ENCODE data around the gene RPS6KB1. TPM values are rescaled to one million over a fixed set of nuclear protein-coding genes. Genes with fewer than 3 reads are reported as not detected.
A peak's percentile ranks its signal among the peaks of the same experiment; 100 is the strongest.
"Not testable (repeated sequence)": the region's sequence is repeated elsewhere in the genome, so short reads cannot be mapped to it uniquely, and the experiment has no call there.

RPS6KB1 gene
- total and polyA plus RNA-seq, 2 donors (not counting 1 experiment from before 2014, with no cell fraction given), result 15.6 to 69.7 TPM

- Histone ChIP-seq H3K27ac (ENCODE audit: low read length in 2 of 2) (no peak overlapping the region), H3K4me1 (ENCODE audit: control insufficient read depth in 2 of 2, insufficient read depth in 2 of 2, low read length in 2 of 2) (no peaks in the 10 kb centered on the region), H3K27me3 (replicated peaks in 1 of 4; ENCODE audit: control extremely low read depth in 1 of 4, control insufficient read depth in 3 of 4, insufficient read depth in 4 of 4, low read length in 3 of 4) (no peaks in the 10 kb centered on the region), H3K4me2 (replicated peaks; ENCODE audit: low read depth, low read length, poor library complexity, severe bottlenecking) (no peak overlapping the region), H3K79me2 (ENCODE audit: control insufficient read depth, insufficient read depth, low read length) (no peaks in the 10 kb centered on the region), H3K9ac (ENCODE audit: low read length) (no peak overlapping the region), H3K9me3 (ENCODE audit: control extremely low read depth in 1 of 3, control insufficient read depth in 2 of 3, insufficient read depth in 1 of 3, low read length in 2 of 3) (no peaks in the 10 kb centered on the region), H4K20me1 (ENCODE audit: control insufficient read depth, insufficient read depth, low read length, poor library complexity, severe bottlenecking) (no peaks in the 10 kb centered on the region), H2AFZ (ENCODE audit: insufficient read depth, low read depth, low read length, poor library complexity, severe bottlenecking) (no peak overlapping the region), H3K36me3 (replicated peaks in 1 of 2; ENCODE audit: control extremely low read depth in 1 of 2, control insufficient read depth in 1 of 2, extremely low read depth in 1 of 2, insufficient read depth in 2 of 2, low read length in 1 of 2) (peaks cover 2 to 27% of the 10 kb centered on the region in 2 experiments), H3K4me3 (ENCODE audit: control extremely low read depth in 1 of 5, extremely low read depth in 1 of 5, insufficient read depth in 1 of 5, low read depth in 2 of 5, low read length in 4 of 5) (no peak overlapping the region)
- Mint-ChIP-seq H3K4me3 (no peak overlapping the region), H3K27me3 (no peaks in the 10 kb centered on the region), H3K27ac (no peak overlapping the region), H3K9me3 (ENCODE audit: insufficient read depth) (no peaks in the 10 kb centered on the region), H3K4me1 (peaks cover 8% of the 10 kb centered on the region)
- TF ChIP-seq CTCF (IDR thresholded peaks at IDR 0.05) (no peak), EZH2 (IDR thresholded peaks at IDR 0.05; ENCODE audit: borderline replicate concordance, insufficient read depth, low read depth, low read length, poor library complexity, severe bottlenecking) (no peak)
- no CpG with 5 or more reads among the region's 3 CpGs for WGBS (ENCODE audit: insufficient coverage)
- intact Hi-C loops (cut with micrococcal nuclease), result no loop called here
- ChIA-PET POLR2A (no interaction called here), CTCF (interaction anchor here (1.1 kb wide), 1 partner anchor 31 kb away, joined by 3 read pairs; no protein-coding TSS in a partner anchor)
- ATAC-seq (ENCODE audit: low read depth) (no peak), DNase-seq (no peak)
Measured at GRCh38 chr17:59950049-59950448, 57.1 kb downstream of the RPS6KB1 start.

- Histone ChIP-seq H3K79me2 (ENCODE audit: control insufficient read depth, insufficient read depth, low read length) (peaks cover 2% of the 10 kb centered on the region), H3K36me3 (replicated peaks in 1 of 2; ENCODE audit: control extremely low read depth in 1 of 2, control insufficient read depth in 1 of 2, extremely low read depth in 1 of 2, insufficient read depth in 2 of 2, low read length in 1 of 2) (peaks cover 5 to 26% of the 10 kb centered on the region in 2 experiments), H4K20me1 (ENCODE audit: control insufficient read depth, insufficient read depth, low read length, poor library complexity, severe bottlenecking) (no peaks in the 10 kb centered on the region), H3K27me3 (replicated peaks in 1 of 4; ENCODE audit: control extremely low read depth in 1 of 4, control insufficient read depth in 3 of 4, insufficient read depth in 4 of 4, low read length in 3 of 4) (no peaks in the 10 kb centered on the region), H3K4me1 (ENCODE audit: control insufficient read depth in 2 of 2, insufficient read depth in 2 of 2, low read length in 2 of 2) (no peaks in the 10 kb centered on the region), H3K4me3 (ENCODE audit: control extremely low read depth in 1 of 5, extremely low read depth in 1 of 5, insufficient read depth in 1 of 5, low read depth in 2 of 5, low read length in 4 of 5) (no peak overlapping the region), H3K4me2 (replicated peaks; ENCODE audit: low read depth, low read length, poor library complexity, severe bottlenecking) (no peak overlapping the region), H2AFZ (ENCODE audit: insufficient read depth, low read depth, low read length, poor library complexity, severe bottlenecking) (no peak overlapping the region), H3K27ac (ENCODE audit: low read length in 2 of 2) (no peak overlapping the region), H3K9ac (ENCODE audit: low read length) (no peak overlapping the region), H3K9me3 (ENCODE audit: control extremely low read depth in 1 of 3, control insufficient read depth in 2 of 3, insufficient read depth in 1 of 3, low read length in 2 of 3) (no peaks in the 10 kb centered on the region)
- Mint-ChIP-seq H3K4me3 (no peak overlapping the region), H3K27ac (peak overlapping the region; percentile 15), H3K9me3 (ENCODE audit: insufficient read depth) (no peaks in the 10 kb centered on the region), H3K27me3 (no peaks in the 10 kb centered on the region), H3K4me1 (peaks cover 5% of the 10 kb centered on the region)
- TF ChIP-seq CTCF (IDR thresholded peaks at IDR 0.05), result no peak
- TF ChIP-seq EZH2 (IDR thresholded peaks at IDR 0.05; ENCODE audit: borderline replicate concordance, insufficient read depth, low read depth, low read length, poor library complexity, severe bottlenecking), result no peak
- ChIA-PET POLR2A (no interaction called here), CTCF (no interaction called here)
- intact Hi-C loops (cut with micrococcal nuclease), result no loop called here
- DNase-seq (no peak), ATAC-seq (ENCODE audit: low read depth) (no peak)
- WGBS (ENCODE audit: insufficient coverage), result no CpG with 5 or more reads among the region's 3 CpGs
Measured at GRCh38 chr17:59954856-59955255, 61.9 kb downstream of the RPS6KB1 start.

- H3K27me3 Mint-ChIP-seq; H3K27ac ChIP-seq (ENCODE audit: low read length in 2 of 2); H3K27ac Mint-ChIP-seq; ATAC-seq (ENCODE audit: low read depth); H3K27me3 ChIP-seq (replicated peaks in 1 of 4; ENCODE audit: control extremely low read depth in 1 of 4, control insufficient read depth in 3 of 4, insufficient read depth in 4 of 4, low read length in 3 of 4); DNase-seq; H3K4me2 ChIP-seq (replicated peaks; ENCODE audit: low read depth, low read length, poor library complexity, severe bottlenecking); H2AFZ ChIP-seq (ENCODE audit: insufficient read depth, low read depth, low read length, poor library complexity, severe bottlenecking); H4K20me1 ChIP-seq (ENCODE audit: control insufficient read depth, insufficient read depth, low read length, poor library complexity, severe bottlenecking); H3K4me3 ChIP-seq (ENCODE audit: control extremely low read depth in 1 of 5, extremely low read depth in 1 of 5, insufficient read depth in 1 of 5, low read depth in 2 of 5, low read length in 4 of 5); H3K9ac ChIP-seq (ENCODE audit: low read length); POLR2A ChIA-PET; intact Hi-C loops (cut with micrococcal nuclease); H3K4me3 Mint-ChIP-seq; H3K9me3 Mint-ChIP-seq (ENCODE audit: insufficient read depth); H3K9me3 ChIP-seq (ENCODE audit: control extremely low read depth in 1 of 3, control insufficient read depth in 2 of 3, insufficient read depth in 1 of 3, low read length in 2 of 3): not testable (repeated sequence)
- Histone ChIP-seq H3K4me1 (ENCODE audit: control insufficient read depth in 2 of 2, insufficient read depth in 2 of 2, low read length in 2 of 2) (peaks cover 13% of the 10 kb centered on the region in 2 donors), H3K36me3 (replicated peaks in 1 of 2; ENCODE audit: control extremely low read depth in 1 of 2, control insufficient read depth in 1 of 2, extremely low read depth in 1 of 2, insufficient read depth in 2 of 2, low read length in 1 of 2) (peaks cover 5 to 28% of the 10 kb centered on the region in 2 experiments), H3K79me2 (ENCODE audit: control insufficient read depth, insufficient read depth, low read length) (peaks cover 23% of the 10 kb centered on the region)
- CTCF ChIA-PET, result interaction anchor here (0.7 kb wide), 2 partner anchors 14 to 78 kb away, joined by 3 read pairs; no protein-coding TSS in a partner anchor
- H3K4me1 Mint-ChIP-seq, result peaks cover 17% of the 10 kb centered on the region
- 100% methylated on average over 5 of the region's 8 CpGs for WGBS (ENCODE audit: insufficient coverage)
Measured at GRCh38 chr17:59959574-59959973, 66.7 kb downstream of the RPS6KB1 start.

All from B cell (primary cell).